Measurements from ENCODE around the gene SLC9A9. TPM values are rescaled to one million over a fixed set of nuclear protein-coding genes. Genes with fewer than 3 reads are reported as not detected.

Gene SLC9A9
- total RNA-seq, 1 donor = 15.1 TPM

- Histone ChIP-seq H3K4me3 (ENCODE audit: low read length) (no peak overlapping the region), H3K27me3 (ENCODE audit: insufficient read depth, low read length) (no peaks in the 10 kb centered on the region), H3K9me3 (ENCODE audit: low read depth, low read length) (no peaks in the 10 kb centered on the region), H3K4me1 (ENCODE audit: insufficient read depth, low read length) (peaks cover 19% of the 10 kb centered on the region)
These were observed 570.7 kb downstream of the SLC9A9 start for GRCh38 chr3:143277531-143277930.

GRCh38 chr3:143276592-143276991, 571.7 kb downstream of the SLC9A9 start:
- Histone ChIP-seq H3K4me3 (ENCODE audit: low read length) (no peak overlapping the region), H3K9me3 (ENCODE audit: low read depth, low read length) (no peaks in the 10 kb centered on the region), H3K27me3 (ENCODE audit: insufficient read depth, low read length) (no peaks in the 10 kb centered on the region), H3K4me1 (ENCODE audit: insufficient read depth, low read length) (peaks cover 16% of the 10 kb centered on the region)

DNA sequence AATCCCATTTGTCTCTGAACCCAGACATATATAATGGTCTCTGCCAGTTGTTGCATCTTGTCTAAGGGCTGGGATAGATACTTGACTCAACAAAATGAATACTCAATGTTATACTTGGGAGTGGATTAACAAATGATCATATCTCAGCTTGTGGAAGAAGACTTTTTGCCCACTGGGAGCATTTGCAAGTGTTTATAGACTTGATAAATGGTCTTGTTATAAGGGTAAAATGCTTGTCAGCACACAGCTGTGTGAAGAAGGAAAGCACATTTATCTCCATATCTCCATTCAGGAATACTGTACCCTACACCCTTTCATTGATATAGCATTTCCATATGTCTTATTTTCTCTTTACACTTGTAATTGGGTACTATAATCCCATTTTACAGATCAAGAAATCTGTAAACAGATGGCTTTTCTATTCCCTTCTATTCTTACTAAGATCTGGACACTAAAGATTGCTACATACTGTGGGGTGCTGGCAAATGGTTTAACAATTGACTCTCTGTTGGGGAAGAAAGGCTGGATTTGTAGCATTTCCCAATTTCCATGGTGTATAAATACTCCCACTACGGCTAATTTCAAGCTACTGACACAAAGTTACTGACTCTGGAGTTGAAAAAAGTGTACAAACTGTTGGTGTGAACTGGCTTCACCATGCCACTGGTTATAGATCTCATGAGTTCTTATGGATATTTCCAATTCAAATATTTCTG, 574.1 kb downstream of the SLC9A9 start:
- Histone ChIP-seq H3K4me3 (ENCODE audit: low read length) (no peak overlapping the region), H3K27me3 (ENCODE audit: insufficient read depth, low read length) (no peaks in the 10 kb centered on the region), H3K4me1 (ENCODE audit: insufficient read depth, low read length) (peaks cover 13% of the 10 kb centered on the region), H3K9me3 (ENCODE audit: low read depth, low read length) (no peaks in the 10 kb centered on the region)

GRCh38 chr3:143271136-143271535, 577.1 kb downstream of the SLC9A9 start:
- no peaks in the 10 kb centered on the region for H3K27me3 ChIP-seq (ENCODE audit: insufficient read depth, low read length)
- peaks cover 5% of the 10 kb centered on the region for H3K4me1 ChIP-seq (ENCODE audit: insufficient read depth, low read length)
- no peaks in the 10 kb centered on the region for H3K9me3 ChIP-seq (ENCODE audit: low read depth, low read length)
- no peak overlapping the region for H3K4me3 ChIP-seq (ENCODE audit: low read length)

DNA sequence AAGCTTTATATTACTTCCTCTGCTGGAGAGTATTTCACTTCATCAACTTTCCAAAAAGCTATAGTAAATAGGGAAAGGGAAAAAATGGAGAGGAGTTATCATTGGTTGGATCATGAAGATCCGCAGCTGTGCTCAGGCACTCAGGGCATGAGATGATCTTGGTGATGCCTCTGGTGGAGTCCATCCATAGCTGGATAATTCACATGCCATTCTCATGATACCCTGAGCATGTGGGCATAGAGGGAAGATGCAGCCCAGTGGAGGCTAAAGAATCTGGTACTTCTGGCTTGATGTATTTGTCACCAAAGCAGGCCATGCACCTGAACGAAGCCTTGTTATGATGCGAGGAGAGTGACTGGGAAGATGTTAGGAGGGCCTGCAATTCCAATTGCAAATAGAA, 578.5 kb downstream of the SLC9A9 start:
- Histone ChIP-seq H3K4me1 (ENCODE audit: insufficient read depth, low read length) (peaks cover 5% of the 10 kb centered on the region), H3K9me3 (ENCODE audit: low read depth, low read length) (no peaks in the 10 kb centered on the region), H3K27me3 (ENCODE audit: insufficient read depth, low read length) (no peaks in the 10 kb centered on the region), H3K4me3 (ENCODE audit: low read length) (no peak overlapping the region)

DNA sequence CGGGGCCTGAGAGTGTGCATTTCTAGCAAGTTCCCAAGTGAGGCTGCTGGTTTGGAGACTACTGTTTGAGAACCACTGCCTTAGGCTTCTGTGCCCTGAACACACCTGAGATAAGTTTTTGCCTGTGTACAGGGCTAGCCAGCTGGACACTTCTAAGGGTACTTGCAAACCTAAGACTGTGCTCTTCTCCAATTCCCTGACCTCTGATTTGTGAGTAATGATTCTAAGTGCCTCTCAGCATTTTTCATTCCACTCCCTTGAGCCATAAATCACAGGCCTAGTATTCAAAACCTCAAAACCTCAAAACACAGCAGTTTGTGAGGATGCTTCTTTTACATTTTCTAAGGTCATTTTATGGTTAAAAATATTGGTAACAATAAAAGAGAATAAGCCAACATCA, 580.3 kb downstream of the SLC9A9 start:
- Histone ChIP-seq H3K4me3 (ENCODE audit: low read length) (no peak overlapping the region), H3K9me3 (ENCODE audit: low read depth, low read length) (no peaks in the 10 kb centered on the region), H3K27me3 (ENCODE audit: insufficient read depth, low read length) (no peaks in the 10 kb centered on the region), H3K4me1 (ENCODE audit: insufficient read depth, low read length) (peaks cover 5% of the 10 kb centered on the region)

DNA sequence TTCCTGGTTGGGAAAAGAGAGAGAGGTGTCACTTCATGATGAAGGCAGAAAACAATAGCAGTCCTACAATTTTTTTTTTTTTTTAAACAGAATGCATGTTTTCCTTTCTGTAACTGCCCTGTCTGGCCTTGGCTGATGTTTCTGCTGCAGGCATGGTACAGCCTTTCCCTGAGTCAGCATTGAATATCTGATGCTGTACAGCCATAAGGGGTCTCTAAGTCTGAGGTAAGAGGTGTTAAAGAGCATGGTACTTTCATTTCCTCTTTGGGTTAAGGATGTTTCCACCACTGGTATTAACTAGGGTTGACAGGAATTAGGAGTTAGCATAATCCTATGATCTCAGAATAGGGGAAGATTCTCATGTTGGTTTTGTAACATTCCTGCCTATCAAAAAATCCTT, 581.3 kb downstream of the SLC9A9 start:
- Histone ChIP-seq H3K4me1 (ENCODE audit: insufficient read depth, low read length) (peaks cover 5% of the 10 kb centered on the region), H3K9me3 (ENCODE audit: low read depth, low read length) (no peaks in the 10 kb centered on the region), H3K27me3 (ENCODE audit: insufficient read depth, low read length) (no peaks in the 10 kb centered on the region), H3K4me3 (ENCODE audit: low read length) (no peak overlapping the region)

DNA sequence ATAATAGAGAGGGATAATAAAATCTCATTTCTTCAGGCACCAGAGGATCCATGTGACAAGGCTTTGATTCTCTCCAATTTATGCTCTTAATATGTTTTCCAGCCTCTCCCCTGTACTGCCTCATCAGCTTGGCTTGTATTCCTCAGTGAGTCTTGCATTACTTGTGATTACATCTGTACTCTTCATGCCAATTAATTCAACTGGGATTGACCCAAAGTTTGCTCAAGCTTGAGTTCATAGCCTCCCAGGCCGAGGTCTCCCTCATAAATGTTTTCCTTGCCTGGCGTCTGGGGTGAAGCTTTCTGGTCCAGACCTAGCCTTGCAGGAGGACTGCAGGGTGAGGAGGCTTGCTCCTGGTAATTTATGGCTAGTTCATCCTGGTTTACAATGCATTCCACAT, 581.8 kb downstream of the SLC9A9 start:
- Histone ChIP-seq H3K27me3 (ENCODE audit: insufficient read depth, low read length) (no peaks in the 10 kb centered on the region), H3K9me3 (ENCODE audit: low read depth, low read length) (no peaks in the 10 kb centered on the region), H3K4me1 (ENCODE audit: insufficient read depth, low read length) (peaks cover 5% of the 10 kb centered on the region), H3K4me3 (ENCODE audit: low read length) (no peak overlapping the region)

DNA sequence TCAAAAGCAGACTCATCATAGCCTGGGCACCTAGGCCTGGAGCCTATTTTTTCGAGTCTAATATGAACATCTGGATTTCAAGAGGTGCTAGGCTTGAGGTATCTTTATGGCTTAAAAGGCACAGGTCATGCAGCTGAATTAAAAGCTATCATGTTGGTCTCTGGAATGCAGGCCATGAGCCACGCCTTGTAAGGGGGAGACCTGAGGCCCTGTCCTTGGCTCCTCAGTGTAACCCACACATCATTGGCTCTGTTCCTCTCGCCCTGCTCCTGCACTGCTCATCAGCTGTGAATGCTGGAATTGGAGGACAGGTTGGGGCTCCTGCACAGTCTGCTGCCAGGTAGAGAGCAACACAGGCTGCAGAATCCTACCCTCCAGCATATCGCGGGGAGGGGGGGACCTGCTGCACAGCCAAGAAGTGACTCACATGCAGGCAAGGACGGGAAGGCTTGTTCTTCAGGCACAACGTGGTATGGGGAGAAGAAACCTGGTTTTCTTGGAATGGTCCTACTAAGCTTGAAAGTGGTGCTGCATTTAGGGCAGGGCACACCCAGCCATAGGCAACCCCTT, 582.7 kb downstream of the SLC9A9 start:
- Histone ChIP-seq H3K27me3 (ENCODE audit: insufficient read depth, low read length) (no peaks in the 10 kb centered on the region), H3K4me3 (ENCODE audit: low read length) (no peak overlapping the region), H3K4me1 (ENCODE audit: insufficient read depth, low read length) (peaks cover 5% of the 10 kb centered on the region), H3K9me3 (ENCODE audit: low read depth, low read length) (no peaks in the 10 kb centered on the region)

- Histone ChIP-seq H3K9me3 (ENCODE audit: low read depth, low read length) (no peaks in the 10 kb centered on the region), H3K4me1 (ENCODE audit: insufficient read depth, low read length) (peaks cover 5% of the 10 kb centered on the region), H3K27me3 (ENCODE audit: insufficient read depth, low read length) (no peaks in the 10 kb centered on the region), H3K4me3 (ENCODE audit: low read length) (no peak overlapping the region)
These were observed 584.3 kb downstream of the SLC9A9 start for GRCh38 chr3:143263852-143264513.

DNA sequence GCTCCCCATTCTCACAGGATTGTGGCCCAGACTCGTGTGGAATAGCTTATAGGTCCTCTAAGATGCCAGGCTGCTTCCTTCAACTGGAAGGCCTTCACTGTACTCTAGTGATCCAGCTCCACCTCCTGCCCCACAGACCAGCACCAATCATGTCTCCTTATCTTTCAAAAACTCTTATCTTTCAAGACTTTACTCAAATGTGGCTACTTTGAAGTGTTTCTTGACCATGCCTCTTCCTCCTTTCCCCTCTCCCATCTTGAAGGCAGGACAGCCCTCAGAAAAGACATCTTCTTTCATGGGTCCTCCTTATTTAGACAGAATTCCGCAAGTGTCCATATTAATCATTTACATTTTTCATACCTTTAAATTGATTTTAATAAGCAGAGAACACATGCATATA, 586.4 kb downstream of the SLC9A9 start:
- H3K9me3 ChIP-seq (ENCODE audit: low read depth, low read length) = no peaks in the 10 kb centered on the region
- peaks cover 3% of the 10 kb centered on the region for H3K4me1 ChIP-seq (ENCODE audit: insufficient read depth, low read length)
- no peak overlapping the region for H3K4me3 ChIP-seq (ENCODE audit: low read length)
- H3K27me3 ChIP-seq (ENCODE audit: insufficient read depth, low read length) = no peaks in the 10 kb centered on the region

DNA sequence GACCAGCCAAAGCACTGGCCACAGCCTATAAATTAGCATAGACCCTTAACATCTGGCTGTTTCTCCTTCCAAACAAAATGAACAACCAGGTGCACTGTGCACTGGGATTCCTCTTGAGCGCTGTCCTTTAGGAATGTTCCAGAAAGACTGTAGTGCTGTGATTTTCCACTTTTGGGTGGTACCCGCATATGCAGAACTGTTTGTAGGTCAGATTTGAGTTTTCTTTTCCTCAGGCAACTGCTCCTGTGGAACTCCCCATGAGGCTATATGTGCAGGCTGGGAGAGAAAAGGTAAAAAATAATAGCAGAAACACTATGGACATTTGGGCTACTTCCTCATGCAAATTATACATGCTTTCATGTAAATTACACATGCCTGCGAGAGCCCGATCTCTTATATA, 589.6 kb downstream of the SLC9A9 start:
- H3K4me1 ChIP-seq (ENCODE audit: insufficient read depth, low read length) = no peaks in the 10 kb centered on the region

GRCh38 chr3:143256416-143256815, 591.9 kb downstream of the SLC9A9 start:
- Histone ChIP-seq H3K4me1 (ENCODE audit: insufficient read depth, low read length) (no peaks in the 10 kb centered on the region), H3K4me3 (ENCODE audit: low read length) (no peak overlapping the region), H3K27me3 (ENCODE audit: insufficient read depth, low read length) (no peaks in the 10 kb centered on the region), H3K9me3 (ENCODE audit: low read depth, low read length) (no peaks in the 10 kb centered on the region)

More for the DNA sequence above, 589.6 kb downstream of the SLC9A9 start:
- Histone ChIP-seq H3K9me3 (ENCODE audit: low read depth, low read length) (no peaks in the 10 kb centered on the region), H3K4me3 (ENCODE audit: low read length) (no peak overlapping the region), H3K27me3 (ENCODE audit: insufficient read depth, low read length) (no peaks in the 10 kb centered on the region)

DNA sequence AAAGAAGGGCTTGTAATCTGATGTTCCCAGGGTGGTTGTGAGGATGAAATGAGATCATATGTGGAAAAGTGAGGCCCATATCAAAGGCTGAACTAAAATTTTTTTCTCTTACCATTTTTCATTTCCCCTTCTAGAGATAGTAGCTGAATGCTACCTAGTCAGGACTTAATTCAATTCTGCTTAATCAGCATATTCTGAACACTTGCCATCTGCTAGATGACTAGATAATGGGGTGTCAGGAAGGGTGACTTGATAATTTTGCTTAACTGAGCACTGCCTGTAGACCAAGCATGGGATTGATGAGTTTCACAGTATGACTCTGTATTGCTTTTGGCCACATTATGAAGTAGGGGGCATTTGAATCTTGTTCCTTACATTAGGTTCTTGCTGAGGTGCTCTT, 592.5 kb downstream of the SLC9A9 start:
- Histone ChIP-seq H3K9me3 (ENCODE audit: low read depth, low read length) (no peaks in the 10 kb centered on the region), H3K4me3 (ENCODE audit: low read length) (no peak overlapping the region)

DNA sequence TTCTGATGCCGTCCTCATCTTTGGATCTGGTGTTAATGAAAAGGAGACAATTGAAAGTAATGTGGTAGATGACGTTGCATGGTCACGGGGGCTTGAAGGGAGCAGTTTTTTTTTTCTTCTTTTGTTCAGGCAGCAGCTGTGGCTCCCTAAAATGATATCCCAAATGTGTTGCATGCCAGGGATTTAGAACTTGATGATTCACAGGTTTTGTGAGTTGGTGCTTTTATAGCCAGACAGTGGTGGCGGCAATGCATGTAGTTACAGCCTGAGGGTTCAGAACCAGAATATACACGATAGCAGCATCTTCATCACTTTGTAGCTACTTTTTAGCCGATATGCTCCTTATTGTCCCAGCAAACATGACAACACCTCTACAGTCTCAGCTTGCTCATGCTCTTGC, 595.3 kb downstream of the SLC9A9 start:
- Histone ChIP-seq H3K27me3 (ENCODE audit: insufficient read depth, low read length) (no peaks in the 10 kb centered on the region), H3K4me3 (ENCODE audit: low read length) (no peak overlapping the region)

More for the DNA sequence above, 592.5 kb downstream of the SLC9A9 start:
- Histone ChIP-seq H3K4me1 (ENCODE audit: insufficient read depth, low read length) (no peaks in the 10 kb centered on the region), H3K27me3 (ENCODE audit: insufficient read depth, low read length) (no peaks in the 10 kb centered on the region)

GRCh38 chr3:143249014-143249413, 599.3 kb downstream of the SLC9A9 start:
- Histone ChIP-seq H3K4me1 (ENCODE audit: insufficient read depth, low read length) (no peaks in the 10 kb centered on the region), H3K27me3 (ENCODE audit: insufficient read depth, low read length) (no peaks in the 10 kb centered on the region), H3K9me3 (ENCODE audit: low read depth, low read length) (no peaks in the 10 kb centered on the region), H3K4me3 (ENCODE audit: low read length) (no peak overlapping the region)

More for the DNA sequence above, 595.3 kb downstream of the SLC9A9 start:
- no peaks in the 10 kb centered on the region for H3K4me1 ChIP-seq (ENCODE audit: insufficient read depth, low read length)
- no peaks in the 10 kb centered on the region for H3K9me3 ChIP-seq (ENCODE audit: low read depth, low read length)
